GM18526 (cell line): Measurements from ENCODE around the gene CYFIP1.

Experiments
- POLR2A ChIP-seq: IDR thresholded peaks from 3 replicates; pipeline ENCODE4 v1.6.1; 2011; ENCODE audit not compliant: insufficient read length; ENCODE audit errors: extremely low read depth

CYFIP1 gene

GRCh38 chr15:22980189-22981050, at the start of gene CYFIP1:
Gene CYFIP1, minus strand, starts transcription at chr15:22980368. Its CDS starts 33,083 bp downstream, at chr15:22947285.
- TF ChIP-seq POLR2A: no peak

- TF ChIP-seq POLR2A: no peak
Observed at GRCh38 chr15:23026218-23026617, 46.0 kb upstream of the CYFIP1 start.

- no peak for TF ChIP-seq POLR2A
Observed at GRCh38 chr15:23022156-23022555, 42.0 kb upstream of the CYFIP1 start.

- no peak for TF ChIP-seq POLR2A
Observed at GRCh38 chr15:23014394-23015000, 34.3 kb upstream of the CYFIP1 start.

- no peak for TF ChIP-seq POLR2A
Observed at GRCh38 chr15:23013681-23014080, 33.5 kb upstream of the CYFIP1 start.

GRCh38 chr15:23003736-23004135, 23.6 kb upstream of the CYFIP1 start:
- TF ChIP-seq POLR2A: no peak

GRCh38 chr15:23002920-23003319, 22.8 kb upstream of the CYFIP1 start:
- TF ChIP-seq POLR2A: no peak

- TF ChIP-seq POLR2A: no peak
Observed at GRCh38 chr15:22995795-22996194, 15.6 kb upstream of the CYFIP1 start.

- TF ChIP-seq POLR2A: no peak
Observed at GRCh38 chr15:22992024-22992326, 11.8 kb upstream of the CYFIP1 start.

- no peak for TF ChIP-seq POLR2A
Observed at GRCh38 chr15:22989576-22990477, 9.7 kb upstream of the CYFIP1 start.

- TF ChIP-seq POLR2A: no peak
Observed at GRCh38 chr15:22988811-22989210, 8.6 kb upstream of the CYFIP1 start.

- no peak for TF ChIP-seq POLR2A
Observed at GRCh38 chr15:22981051-22981840, 1.1 kb upstream of the CYFIP1 start.

GRCh38 chr15:22979238-22980188, 655 bp downstream of the CYFIP1 start:
- no peak for TF ChIP-seq POLR2A
